Measurements from ENCODE around the gene AZIN2.

AZIN2 gene

DNA sequence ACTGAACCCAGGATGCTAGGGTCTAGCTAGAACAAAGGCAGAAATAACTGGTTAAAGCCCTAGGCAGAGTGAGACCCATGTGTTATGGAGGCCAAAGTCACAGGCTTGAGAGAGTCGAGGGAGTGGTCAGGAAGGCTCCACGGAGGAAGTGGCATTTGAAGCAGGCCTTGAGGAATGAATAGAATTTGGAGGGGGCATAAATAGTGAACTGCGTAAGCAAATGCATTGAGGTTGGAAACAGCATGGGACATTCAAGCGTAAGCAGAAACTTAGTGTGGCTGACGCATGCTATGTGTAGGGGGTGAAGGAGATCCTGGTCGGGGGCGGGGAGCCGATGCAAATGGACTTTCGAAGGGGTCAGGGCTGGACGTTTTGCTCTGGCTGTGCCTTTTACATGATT, 11.5 kb downstream of the AZIN2 start:
- H3K36me3 ChIP-seq: peaks cover 0 to 11% (median 0%) of the 10 kb centered on the region in 3 donors
- H3K9me3 ChIP-seq: no peaks in the 10 kb centered on the region
- DNase-seq: no peak
- H3K4me1 ChIP-seq: no peaks in the 10 kb centered on the region
- no peak overlapping the region for H3K4me3 ChIP-seq
- TF ChIP-seq, protein P1, sequence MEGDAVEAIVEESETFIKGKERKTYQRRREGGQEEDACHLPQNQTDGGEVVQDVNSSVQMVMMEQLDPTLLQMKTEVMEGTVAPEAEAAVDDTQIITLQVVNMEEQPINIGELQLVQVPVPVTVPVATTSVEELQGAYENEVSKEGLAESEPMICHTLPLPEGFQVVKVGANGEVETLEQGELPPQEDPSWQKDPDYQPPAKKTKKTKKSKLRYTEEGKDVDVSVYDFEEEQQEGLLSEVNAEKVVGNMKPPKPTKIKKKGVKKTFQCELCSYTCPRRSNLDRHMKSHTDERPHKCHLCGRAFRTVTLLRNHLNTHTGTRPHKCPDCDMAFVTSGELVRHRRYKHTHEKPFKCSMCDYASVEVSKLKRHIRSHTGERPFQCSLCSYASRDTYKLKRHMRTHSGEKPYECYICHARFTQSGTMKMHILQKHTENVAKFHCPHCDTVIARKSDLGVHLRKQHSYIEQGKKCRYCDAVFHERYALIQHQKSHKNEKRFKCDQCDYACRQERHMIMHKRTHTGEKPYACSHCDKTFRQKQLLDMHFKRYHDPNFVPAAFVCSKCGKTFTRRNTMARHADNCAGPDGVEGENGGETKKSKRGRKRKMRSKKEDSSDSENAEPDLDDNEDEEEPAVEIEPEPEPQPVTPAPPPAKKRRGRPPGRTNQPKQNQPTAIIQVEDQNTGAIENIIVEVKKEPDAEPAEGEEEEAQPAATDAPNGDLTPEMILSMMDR (IDR thresholded peaks at IDR 0.05): no peak
- H3K27ac ChIP-seq: no peak overlapping the region
- H3K27me3 ChIP-seq: no peaks in the 10 kb centered on the region
- intact Hi-C loops (cut with DNase I; ENCODE audit: low total_unique reads): loop anchor here (10.0 kb wide), 1 partner anchor 522 kb away; no protein-coding TSS in a partner anchor

GRCh38 chr1:33093004-33093403, 12.1 kb downstream of the AZIN2 start:
- DNase-seq: no peak
- Histone ChIP-seq H3K36me3 (peaks cover 0 to 16% (median 0%) of the 10 kb centered on the region in 3 donors), H3K4me3 (no peak overlapping the region), H3K4me1 (no peaks in the 10 kb centered on the region), H3K27me3 (no peaks in the 10 kb centered on the region), H3K9me3 (no peaks in the 10 kb centered on the region), H3K27ac (no peak overlapping the region)
- intact Hi-C loops (cut with DNase I; ENCODE audit: low total_unique reads): loop anchor here (10.0 kb wide), 1 partner anchor 522 kb away; no protein-coding TSS in a partner anchor
- TF ChIP-seq, protein P1 (IDR thresholded peaks at IDR 0.05): no peak

GRCh38 chr1:33094486-33094885, 13.5 kb downstream of the AZIN2 start:
- H3K4me3 ChIP-seq: no peak overlapping the region
- no peaks in the 10 kb centered on the region for H3K27me3 ChIP-seq
- H3K9me3 ChIP-seq: no peaks in the 10 kb centered on the region
- H3K4me1 ChIP-seq: peaks cover 0 to 5% (median 0%) of the 10 kb centered on the region in 4 donors
- no peak overlapping the region for H3K27ac ChIP-seq
- intact Hi-C loops (cut with DNase I; ENCODE audit: low total_unique reads): loop anchor here (10.0 kb wide), 1 partner anchor 520 kb away; no protein-coding TSS in a partner anchor
- TF ChIP-seq, protein P1 (IDR thresholded peaks at IDR 0.05): no peak
- no peak for DNase-seq
- peaks cover 0 to 5% (median 0%) of the 10 kb centered on the region in 3 donors for H3K36me3 ChIP-seq

GRCh38 chr1:33094971-33095604, 14.1 kb downstream of the AZIN2 start:
- H3K27me3 ChIP-seq: no peaks in the 10 kb centered on the region
- peak in 1 of 2 donors; percentile 38 for DNase-seq
- H3K27ac ChIP-seq: no peak overlapping the region
- intact Hi-C loops (cut with DNase I; ENCODE audit: low total_unique reads): loop anchor here (10.0 kb wide), 1 partner anchor 520 kb away; no protein-coding TSS in a partner anchor
- H3K9me3 ChIP-seq: no peaks in the 10 kb centered on the region
- peaks cover 0 to 10% (median 0%) of the 10 kb centered on the region in 4 donors for H3K4me1 ChIP-seq
- TF ChIP-seq, protein P1 (IDR thresholded peaks at IDR 0.05): peak; percentile 87 to 98
- no peak overlapping the region for H3K4me3 ChIP-seq
- peaks cover 0 to 5% (median 0%) of the 10 kb centered on the region in 3 donors for H3K36me3 ChIP-seq

- Histone ChIP-seq H3K27me3 (no peaks in the 10 kb centered on the region), H3K27ac (no peak overlapping the region), H3K36me3 (peaks cover 0 to 5% (median 0%) of the 10 kb centered on the region in 3 donors), H3K4me3 (no peak overlapping the region), H3K9me3 (no peaks in the 10 kb centered on the region), H3K4me1 (peaks cover 0 to 11% (median 0%) of the 10 kb centered on the region in 4 donors)
- TF ChIP-seq, protein P1 (IDR thresholded peaks at IDR 0.05): no peak
- intact Hi-C loops (cut with DNase I; ENCODE audit: low total_unique reads): loop anchor here (10.0 kb wide), 1 partner anchor 518 kb away; no protein-coding TSS in a partner anchor
- no peak for DNase-seq
Measured at GRCh38 chr1:33096363-33097005, 15.5 kb downstream of the AZIN2 start.

Measured in tibial artery (tissue), 4 donors.